H1 (cell line): ENCODE data around the gene SOX30. TPM values are rescaled to one million over a fixed set of nuclear protein-coding genes. Genes with fewer than 3 reads are reported as not detected.

Experiments
- CTCF ChIA-PET: fragments of 300-600 bp; sonication (Branson Sonifier 250); formaldehyde crosslinking; loops from one replicate; lab custom pipeline; 2021; ENCODE audit not compliant: partially characterized antibody; lab: Charles Lee
- POLR2A ChIA-PET: fragments of 300-600 bp; sonication (Branson Sonifier 250); formaldehyde crosslinking; loops from one replicate; lab custom pipeline; 2021; ENCODE audit warnings: inconsistent platforms; ENCODE audit not compliant: partially characterized antibody; lab: Charles Lee
- DNase-seq, 2 experiments: peaks; one replicate each; pipeline versions ENCODE4 v3.0.0 to v3.0.0-alpha.2; 2010 to 2022; ENCODE audit warnings: low spot score in 2 of 2, low read depth in 1 of 2, mixed read lengths in 1 of 2
- FAIRE-seq: peaks from 2 replicates; lab custom pipeline; 2011; peaks lifted over from hg19 to GRCh38; lab: Jason Lieb, UNC
- H2AFZ ChIP-seq: 2 replicates; pipeline ENCODE4 v1.8.1; 2012; ENCODE audit warnings: low read length, inconsistent platforms
- H2AK5ac ChIP-seq: 2 replicates; pipeline ENCODE4 v1.6.1; 2013; ENCODE audit warnings: low read depth, low read length
- H2BK120ac ChIP-seq: replicated peaks from 2 replicates; pipeline ENCODE3; 2013; ENCODE audit warnings: low read depth, low read length, inconsistent platforms
- H2BK12ac ChIP-seq: 2 replicates; pipeline ENCODE4 v1.6.1; 2013; ENCODE audit warnings: low read depth, low read length
- H2BK15ac ChIP-seq: 2 replicates; pipeline ENCODE4 v1.6.1; 2013; ENCODE audit warnings: low read length
- H2BK20ac ChIP-seq: 2 replicates; pipeline ENCODE4 v1.6.1; 2013; ENCODE audit warnings: low read length
- H2BK5ac ChIP-seq: 2 replicates; pipeline ENCODE4 v1.6.1; 2013; ENCODE audit warnings: low read depth, low read length
- H3K14ac ChIP-seq: 2 replicates; pipeline ENCODE4 v1.6.1; 2013; ENCODE audit warnings: inconsistent platforms; ENCODE audit not compliant: insufficient read length
- H3K18ac ChIP-seq: 2 replicates; pipeline ENCODE4 v1.6.1; 2013; ENCODE audit warnings: low read length; ENCODE audit errors: extremely low read depth
- H3K23ac ChIP-seq: 2 replicates; pipeline ENCODE4 v1.6.1; 2013; ENCODE audit warnings: inconsistent platforms; ENCODE audit not compliant: insufficient read length
- H3K23me2 ChIP-seq: 2 replicates; pipeline ENCODE4 v1.6.1; 2013; ENCODE audit warnings: low read depth, low read length
- H3K27ac ChIP-seq: 2 replicates; pipeline ENCODE4 v1.6.1; 2011; ENCODE audit warnings: low read depth, low read length, inconsistent platforms
- H3K27me3 ChIP-seq, 4 experiments: replicated peaks in 1 of 4; 1 replicate in 1 of 4; 2 replicates in 3 of 4; pipeline versions ENCODE4 v1.6.1 to v1.8.1; 2011 to 2013; ENCODE audit warnings: low read length in 3 of 4, mild to moderate bottlenecking in 3 of 4, inconsistent platforms in 2 of 4, mixed read lengths in 2 of 4, moderate library complexity in 1 of 4; ENCODE audit not compliant: control insufficient read depth in 3 of 4, insufficient read depth in 3 of 4; ENCODE audit errors: extremely low read depth in 1 of 4
- H3K36me3 ChIP-seq, 4 experiments: 2 replicates each; pipeline versions ENCODE4 v1.6.1 to v1.8.1; 2011 to 2013; ENCODE audit warnings: mild to moderate bottlenecking in 4 of 4, low read length in 3 of 4, moderate library complexity in 2 of 4, control low read depth in 1 of 4, inconsistent platforms in 1 of 4; ENCODE audit not compliant: insufficient read depth in 4 of 4, control insufficient read depth in 2 of 4
- H3K4ac ChIP-seq: replicated peaks from 2 replicates; pipeline ENCODE3; 2013; ENCODE audit warnings: low read length, low read depth, mixed read lengths, inconsistent platforms; ENCODE audit not compliant: insufficient read length
- H3K4me1 ChIP-seq, 4 experiments: replicated peaks in 1 of 4; 1 replicate in 1 of 4; 2 replicates in 3 of 4; pipeline versions ENCODE4 v1.6.1 to v1.8.1; 2011 to 2013; ENCODE audit warnings: low read length in 3 of 4, inconsistent platforms in 2 of 4, mixed read lengths in 1 of 4; ENCODE audit not compliant: insufficient read depth in 4 of 4, control insufficient read depth in 3 of 4
- H3K4me2 ChIP-seq, 2 experiments: 2 replicates each; pipeline versions ENCODE4 v1.6.1 to v1.8.1; 2011 to 2013; ENCODE audit warnings: low read depth in 2 of 2, low read length in 2 of 2, control low read depth in 1 of 2, inconsistent platforms in 1 of 2, mild to moderate bottlenecking in 1 of 2; ENCODE audit not compliant: insufficient read depth in 1 of 2
- H3K4me3 ChIP-seq, 4 experiments: fragments of 200-600, 300-600 bp in 1 of 4; sonication (generic), shearing (Covaris generic), sonication (Bioruptor Twin) in 1 of 4; 2 replicates each; pipeline versions ENCODE4 v1.5.1 to v1.8.1; 2011 to 2016; ENCODE audit warnings: low read length in 4 of 4, low read depth in 3 of 4, control low read depth in 2 of 4, inconsistent platforms in 2 of 4, mild to moderate bottlenecking in 2 of 4, mixed read lengths in 1 of 4, moderate library complexity in 1 of 4; ENCODE audit not compliant: insufficient read depth in 2 of 4; ENCODE audit errors: extremely low read depth in 1 of 4
- H3K56ac ChIP-seq: replicated peaks from 2 replicates; pipeline ENCODE3; 2013; ENCODE audit warnings: low read depth, mild to moderate bottlenecking, mixed read lengths, low read length, inconsistent platforms; ENCODE audit not compliant: insufficient read length
- H3K79me1 ChIP-seq: 2 replicates; pipeline ENCODE4 v1.6.1; 2013; ENCODE audit warnings: low read depth, low read length, control low read depth
- H3K79me2 ChIP-seq, 2 experiments: 2 replicates each; pipeline versions ENCODE4 v1.6.1 to v1.8.1; 2012 to 2013; ENCODE audit warnings: low read length in 2 of 2, mild to moderate bottlenecking in 2 of 2, inconsistent platforms in 1 of 2; ENCODE audit not compliant: insufficient read depth in 2 of 2, control insufficient read depth in 1 of 2
- H3K9ac ChIP-seq, 4 experiments: replicated peaks in 1 of 4; 1 replicate in 1 of 4; 2 replicates in 3 of 4; pipeline versions ENCODE4 v1.6.1 to v1.8.1; 2011 to 2013; ENCODE audit warnings: low read depth in 3 of 4, low read length in 3 of 4, control low read depth in 2 of 4, mild to moderate bottlenecking in 2 of 4, moderate library complexity in 2 of 4, inconsistent platforms in 1 of 4; ENCODE audit errors: extremely low read depth in 1 of 4
- H3K9me3 ChIP-seq, 2 experiments: 2 replicates each; pipeline versions ENCODE4 v1.6.1 to v1.8.1; 2012 to 2013; ENCODE audit warnings: mild to moderate bottlenecking in 2 of 2, moderate library complexity in 2 of 2, control low read depth in 1 of 2, inconsistent platforms in 1 of 2, low read depth in 1 of 2, low read length in 1 of 2, mixed read lengths in 1 of 2; ENCODE audit not compliant: insufficient read depth in 2 of 2
- H4K20me1 ChIP-seq, 2 experiments: replicated peaks in 1 of 2; 2 replicates each; pipeline versions ENCODE3 to v1.8.1; 2011 to 2013; ENCODE audit warnings: inconsistent platforms in 2 of 2, low read length in 2 of 2, mild to moderate bottlenecking in 1 of 2; ENCODE audit not compliant: insufficient read depth in 2 of 2, control insufficient read depth in 1 of 2
- H4K5ac ChIP-seq: 2 replicates; pipeline ENCODE4 v1.6.1; 2013; ENCODE audit warnings: low read length, low read depth, mixed read lengths, inconsistent platforms; ENCODE audit not compliant: insufficient read length
- H4K8ac ChIP-seq: 2 replicates; pipeline ENCODE4 v1.8.0; 2013; ENCODE audit warnings: mild to moderate bottlenecking, moderate library complexity, low read length, inconsistent platforms; ENCODE audit not compliant: insufficient read depth; ENCODE audit errors: extremely low read depth
- H4K91ac ChIP-seq: replicated peaks from 2 replicates; pipeline ENCODE3; 2013; ENCODE audit warnings: low read length, mixed read lengths, inconsistent platforms; ENCODE audit not compliant: insufficient read length
- ASH2L ChIP-seq: fragments of 200-600, 300-600 bp; sonication (generic); IDR thresholded peaks from one replicate; pipeline ENCODE4 v1.7.1; 2017; ENCODE audit warnings: low read length
- BCL11A ChIP-seq, 2 experiments: IDR thresholded peaks; one replicate each; pipeline ENCODE4 v1.6.1; 2011; ENCODE audit warnings: low read depth in 2 of 2, low read length in 2 of 2, mild to moderate bottlenecking in 2 of 2
- CBX8 ChIP-seq: fragments of 300-800, 300-1000 bp; sonication (generic); IDR thresholded peaks from 2 replicates; pipeline ENCODE4 v1.7.1; 2016; ENCODE audit warnings: low read depth, low read length, borderline replicate concordance
- CEBPB ChIP-seq: IDR thresholded peaks from 2 replicates; pipeline ENCODE4 v1.6.1; 2012; ENCODE audit warnings: low read depth, low read length
- CHD1 ChIP-seq: IDR thresholded peaks from 2 replicates; pipeline ENCODE4 v1.6.1; 2012; ENCODE audit warnings: low read depth, low read length, improper control_type of control experiment
- CTBP2 ChIP-seq: IDR thresholded peaks from 2 replicates; pipeline ENCODE4 v1.7.0; 2011; ENCODE audit warnings: borderline replicate concordance, mild to moderate bottlenecking, moderate library complexity, mixed read lengths, low read length; ENCODE audit not compliant: insufficient read depth, insufficient read length
- EGR1 ChIP-seq: IDR thresholded peaks from 2 replicates; pipeline ENCODE4 v1.6.1; 2011; ENCODE audit warnings: low read depth, low read length, borderline replicate concordance
- EP300 ChIP-seq, 2 experiments: IDR thresholded peaks; 1 replicate in 1 of 2; 2 replicates in 1 of 2; pipeline ENCODE4 v1.6.1; 2011 to 2012; ENCODE audit warnings: low read depth in 2 of 2, low read length in 2 of 2, mild to moderate bottlenecking in 2 of 2, borderline replicate concordance in 1 of 2, inconsistent platforms in 1 of 2, moderate library complexity in 1 of 2
- FOSL1 ChIP-seq: IDR thresholded peaks from 2 replicates; pipeline ENCODE4 v1.6.1; 2011; ENCODE audit warnings: mild to moderate bottlenecking, low read depth, low read length, moderate library complexity; ENCODE audit not compliant: insufficient read depth
- HDAC2 ChIP-seq, 2 experiments: fragments of 300-600 bp in 1 of 2; sonication (generic) in 1 of 2; IDR thresholded peaks; 2 replicates each; pipeline ENCODE4 v1.6.1; 2011 to 2012; ENCODE audit warnings: low read depth in 2 of 2, low read length in 2 of 2, mild to moderate bottlenecking in 2 of 2, moderate library complexity in 2 of 2, borderline replicate concordance in 1 of 2, inconsistent platforms in 1 of 2
- PHF8 ChIP-seq: fragments of 200-600 bp; sonication (generic); conservative IDR thresholded peaks from 2 replicates; pipeline ENCODE4 v1.7.1; 2012; ENCODE audit warnings: low read depth, mild to moderate bottlenecking, inconsistent platforms, low read length, moderate library complexity
- SAP30 ChIP-seq: fragments of 300-600 bp; sonication (generic); IDR thresholded peaks from 2 replicates; pipeline ENCODE4 v1.7.1; 2012; ENCODE audit warnings: low read length, moderate library complexity, mild to moderate bottlenecking, inconsistent platforms; ENCODE audit not compliant: insufficient read depth, insufficient replicate concordance
- TBP ChIP-seq: IDR thresholded peaks from 2 replicates; pipeline ENCODE4 v1.6.1; 2011; ENCODE audit warnings: low read depth, low read length, improper control_type of control experiment
- WGBS, 2 experiments: shearing (Covaris generic) in 1 of 2; methylation state at CpG; one replicate each; pipeline versions ENCODE4 v1.1.6 to v1.1.7; 2013 to 2015; ENCODE audit warnings: low lambda C conversion rate in 2 of 2, mixed read lengths in 2 of 2, inconsistent platforms in 1 of 2, low coverage in 1 of 2, missing lambda C conversion rate in 1 of 2; ENCODE audit not compliant: insufficient replicate concordance in 2 of 2, insufficient coverage in 1 of 2, insufficient read length in 1 of 2; ENCODE audit errors: extremely low coverage in 1 of 2, missing lambda C conversion rate in 1 of 2; 5-methylcytosine and 5-hydroxymethylcytosine counted together
- polyA plus RNA-seq, 7 experiments: library from polyadenylated mRNA; depleted of rRNA in 3 of 7; stranded (reverse) in 5 of 7; unstranded in 2 of 7; fragments of >200 nt in 5 of 7; fragments of 200-250 nt in 2 of 7; gene quantifications; 1 replicate in 5 of 7; 2 replicates in 1 of 7; 4 replicates in 1 of 7; pipeline versions ENCODE4 v1.2.1 to v1.2.3, GENCODE V29; 2011 to 2013; ENCODE audit warnings: missing spikeins in 2 of 7, mixed read lengths in 2 of 7
- total RNA-seq: library from RNA; stranded (reverse); fragmentation: NEBNext Ultra II Directional; extraction: Animal tissue kit (Norgen Biotek cat#: 25700); gene quantifications from 2 replicates; pipeline ENCODE4 v1.2.1, GENCODE V29; 2021

The SOX30 gene
- total and polyA plus RNA-seq, 2 of the 8 experiments (the other 6 are each of a cell fraction or from before 2014, with no cell fraction given), result 0.35 TPM; not detected in 1

- no peaks in the 10 kb centered on the region for H3K9me3 ChIP-seq
- H3K23ac ChIP-seq, result no peak overlapping the region
- H3K79me2 ChIP-seq, result no peaks in the 10 kb centered on the region
- no peak overlapping the region for H2BK20ac ChIP-seq
- H3K4ac ChIP-seq, result no peak overlapping the region
- no peaks in the 10 kb centered on the region for H3K4me1 ChIP-seq
- no peak overlapping the region for H4K5ac ChIP-seq
- H3K4me2 ChIP-seq, result no peak overlapping the region
- no peak overlapping the region; the same call in 1 of the 2 replicates for H4K8ac ChIP-seq
- no peaks in the 10 kb centered on the region for H3K79me1 ChIP-seq
- no peak overlapping the region for H2BK12ac ChIP-seq
- H3K23me2 ChIP-seq, result no peaks in the 10 kb centered on the region
- H2BK15ac ChIP-seq, result no peak overlapping the region
- H3K18ac ChIP-seq, result no peak overlapping the region
- WGBS, 2 experiments, result 87% methylated on average over 6 of the region's 6 CpGs; no CpG with 5 or more reads in 1 of the 2 experiments
- ChIA-PET POLR2A (no interaction called here), CTCF (interaction anchor here (0.6 kb wide), 1 partner anchor 645 kb away, joined by 3 read pairs; no protein-coding TSS in a partner anchor)
- H4K20me1 ChIP-seq, result no peaks in the 10 kb centered on the region
- H3K36me3 ChIP-seq, result no peaks in the 10 kb centered on the region
- H3K9ac ChIP-seq, result no peak overlapping the region
- no peaks in the 10 kb centered on the region for H3K27me3 ChIP-seq
- no peak overlapping the region for H2AFZ ChIP-seq
- no peak overlapping the region for H3K27ac ChIP-seq
- no peak for DNase-seq
- H4K91ac ChIP-seq, result no peak overlapping the region
- H2AK5ac ChIP-seq, result no peak overlapping the region
- H3K56ac ChIP-seq, result no peak overlapping the region
- H3K4me3 ChIP-seq, result no peak overlapping the region
- H2BK120ac ChIP-seq, result no peak overlapping the region
- no peak overlapping the region for H2BK5ac ChIP-seq
- H3K14ac ChIP-seq, result no peak overlapping the region
- FAIRE-seq, result no peak
- TF ChIP-seq HDAC2 (IDR thresholded peaks at IDR 0.05; ENCODE audit: borderline replicate concordance in 1 of 2, low read depth in 2 of 2, low read length in 2 of 2), result no peak
- no peak for TF ChIP-seq FOSL1
- TF ChIP-seq SAP30, result no peak
- no peak for TF ChIP-seq PHF8
- TF ChIP-seq TBP, result no peak
- TF ChIP-seq CTBP2, result no peak
- no peak for TF ChIP-seq CBX8
- no peak for TF ChIP-seq EP300 (IDR thresholded peaks at IDR 0.05; ENCODE audit: borderline replicate concordance in 1 of 2, low read depth in 2 of 2, low read length in 2 of 2)
- TF ChIP-seq CHD1, result no peak
- no peak for TF ChIP-seq CEBPB
- TF ChIP-seq EGR1, result no peak
- no peak for TF ChIP-seq BCL11A (IDR thresholded peaks at IDR 0.05; ENCODE audit: low read depth in 2 of 2, low read length in 2 of 2)
- no peak for TF ChIP-seq ASH2L
These were observed 59.0 kb downstream of the SOX30 start for GRCh38 chr5:157593052-157593757.
